Mucosa of stomach (tissue), 1 donor: ENCODE data around the gene HNF1B.

Experiments used
- H3K27me3 ChIP-seq: one replicate; pipeline ENCODE4 v1.7.0; 2013; ENCODE audit warnings: mild to moderate bottlenecking, low read length; ENCODE audit not compliant: control insufficient read depth, insufficient read depth
- H3K36me3 ChIP-seq: one replicate; pipeline ENCODE4 v1.7.0; 2013; ENCODE audit warnings: low read length; ENCODE audit not compliant: control insufficient read depth, insufficient read depth
- H3K4me1 ChIP-seq: one replicate; pipeline ENCODE4 v1.7.0; 2013; ENCODE audit warnings: mild to moderate bottlenecking, low read length; ENCODE audit not compliant: control insufficient read depth, insufficient read depth
- H3K4me3 ChIP-seq: one replicate; pipeline ENCODE4 v1.7.0; 2013; ENCODE audit warnings: low read length
- H3K9ac ChIP-seq: one replicate; pipeline ENCODE4 v1.7.0; 2013; ENCODE audit warnings: mild to moderate bottlenecking, low read length, moderate library complexity
- H3K9me3 ChIP-seq: one replicate; pipeline ENCODE4 v1.7.0; 2013; ENCODE audit warnings: mild to moderate bottlenecking, low read length, moderate library complexity; ENCODE audit not compliant: control insufficient read depth
- donor health status: Pancreatic carcinoma.

Gene HNF1B

GRCh38 chr17:37774504-37774903 lies 29.6 kb upstream of the HNF1B start:
- no peaks in the 10 kb centered on the region for H3K36me3 ChIP-seq

DNA sequence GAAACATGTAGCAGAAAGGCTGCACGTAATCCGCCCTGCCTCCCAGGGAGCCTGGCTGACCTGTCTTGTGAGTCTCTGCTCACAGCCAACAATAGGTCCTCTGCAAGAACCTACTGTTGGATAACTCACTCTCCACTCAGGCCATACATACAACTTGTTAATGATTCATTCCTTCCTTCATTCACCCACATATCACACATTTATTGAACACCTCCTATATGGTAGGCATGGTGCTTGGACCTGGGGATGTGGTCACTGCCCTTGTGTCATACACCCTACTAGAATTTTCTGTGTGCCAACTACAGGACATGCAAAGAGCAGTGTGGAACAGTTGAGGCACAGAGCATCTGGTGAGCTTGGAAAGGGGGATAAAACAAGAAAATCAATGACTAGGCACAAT lies 28.1 kb upstream of the HNF1B start:
- Histone ChIP-seq H3K9me3 (no peaks in the 10 kb centered on the region), H3K36me3 (no peaks in the 10 kb centered on the region), H3K27me3 (no peaks in the 10 kb centered on the region), H3K9ac (no peak overlapping the region), H3K4me1 (no peaks in the 10 kb centered on the region), H3K4me3 (no peak overlapping the region)

More at GRCh38 chr17:37774504-37774903, 29.6 kb upstream of the HNF1B start:
- Histone ChIP-seq H3K9me3 (no peaks in the 10 kb centered on the region), H3K4me3 (no peak overlapping the region), H3K27me3 (no peaks in the 10 kb centered on the region), H3K9ac (no peak overlapping the region), H3K4me1 (no peaks in the 10 kb centered on the region)

DNA sequence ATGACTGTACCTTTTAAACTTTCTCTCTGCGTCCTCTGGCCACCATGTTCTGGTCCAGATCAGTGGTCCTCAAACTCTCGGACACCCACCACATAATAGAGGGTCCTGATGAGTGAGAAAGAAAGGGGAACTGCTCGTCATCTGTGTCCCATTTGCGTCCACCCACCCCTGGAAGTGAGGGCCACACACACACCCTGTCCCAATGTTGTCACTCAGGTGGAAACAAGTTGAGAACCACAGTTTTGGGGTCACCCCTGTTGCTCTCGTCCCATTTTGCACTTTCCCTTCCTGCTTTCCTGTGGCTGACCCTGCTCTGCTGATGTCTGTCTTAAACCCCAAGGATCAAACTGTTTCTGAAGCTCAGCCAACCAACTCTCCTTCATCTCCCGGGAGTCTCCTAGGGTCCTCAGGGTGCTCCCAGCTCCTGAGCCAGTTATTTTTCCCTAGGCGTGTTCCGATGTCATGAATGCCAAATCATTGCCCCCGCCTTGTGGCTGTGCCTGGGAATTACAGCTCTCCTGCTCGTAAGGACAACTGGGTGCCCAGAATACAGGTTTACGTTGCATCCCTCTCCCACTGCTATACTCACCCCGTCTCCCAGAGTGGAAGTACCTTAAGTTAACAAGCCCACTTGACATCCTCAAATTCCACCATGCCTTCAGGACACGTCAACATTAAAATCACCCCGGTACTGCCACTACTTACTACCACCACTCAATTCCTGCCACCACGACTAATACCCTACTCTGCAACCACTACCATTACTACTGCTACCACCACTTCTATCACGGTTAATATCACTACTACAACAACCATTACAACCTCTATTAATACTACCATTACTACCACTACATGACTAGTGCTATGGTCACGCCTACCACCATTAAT lies 26.0 kb upstream of the HNF1B start:
- Histone ChIP-seq H3K4me1 (no peaks in the 10 kb centered on the region), H3K36me3 (no peaks in the 10 kb centered on the region), H3K9ac (no peak overlapping the region), H3K9me3 (no peaks in the 10 kb centered on the region), H3K4me3 (no peak overlapping the region), H3K27me3 (no peaks in the 10 kb centered on the region)

- Histone ChIP-seq H3K9me3 (no peaks in the 10 kb centered on the region), H3K4me3 (no peak overlapping the region), H3K9ac (no peak overlapping the region), H3K4me1 (peaks cover 8% of the 10 kb centered on the region), H3K27me3 (no peaks in the 10 kb centered on the region), H3K36me3 (no peaks in the 10 kb centered on the region)
Observed at GRCh38 chr17:37769050-37769449, 24.2 kb upstream of the HNF1B start.

- no peaks in the 10 kb centered on the region for H3K36me3 ChIP-seq
- H3K4me1 ChIP-seq: peaks cover 8% of the 10 kb centered on the region
- H3K9me3 ChIP-seq: no peaks in the 10 kb centered on the region
- H3K27me3 ChIP-seq: no peaks in the 10 kb centered on the region
- H3K9ac ChIP-seq: no peak overlapping the region
- no peak overlapping the region for H3K4me3 ChIP-seq
Observed at GRCh38 chr17:37768438-37768837, 23.6 kb upstream of the HNF1B start.

DNA sequence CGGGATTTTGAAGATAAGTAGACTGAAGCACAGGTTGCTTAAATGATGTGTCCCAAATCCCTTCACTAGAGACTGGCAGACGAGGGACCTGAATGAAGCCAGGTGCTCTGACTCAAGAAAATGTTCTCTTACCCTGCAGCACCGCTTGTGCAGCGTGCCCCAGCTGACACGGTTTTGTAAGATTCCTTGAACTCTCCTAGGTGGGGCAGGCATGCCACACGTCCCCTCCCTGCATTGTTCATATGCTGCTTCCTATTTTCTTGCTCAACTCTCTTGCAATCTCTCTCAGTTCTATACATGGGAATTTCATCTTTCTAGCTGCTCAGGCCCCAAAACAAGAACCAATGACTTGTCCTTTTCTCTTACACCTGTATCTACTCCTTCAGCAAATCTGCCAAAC lies 22.1 kb upstream of the HNF1B start:
- Histone ChIP-seq H3K27me3 (peaks cover 6% of the 10 kb centered on the region), H3K4me1 (peaks cover 8% of the 10 kb centered on the region), H3K36me3 (no peaks in the 10 kb centered on the region), H3K9ac (no peak overlapping the region), H3K9me3 (no peaks in the 10 kb centered on the region), H3K4me3 (no peak overlapping the region)

- peaks cover 8% of the 10 kb centered on the region for H3K4me1 ChIP-seq
- H3K9me3 ChIP-seq: no peaks in the 10 kb centered on the region
- H3K4me3 ChIP-seq: no peak overlapping the region
- H3K9ac ChIP-seq: no peak overlapping the region
- H3K36me3 ChIP-seq: no peaks in the 10 kb centered on the region
- H3K27me3 ChIP-seq: peaks cover 7% of the 10 kb centered on the region
Observed at GRCh38 chr17:37764383-37764782, 19.5 kb upstream of the HNF1B start.

DNA sequence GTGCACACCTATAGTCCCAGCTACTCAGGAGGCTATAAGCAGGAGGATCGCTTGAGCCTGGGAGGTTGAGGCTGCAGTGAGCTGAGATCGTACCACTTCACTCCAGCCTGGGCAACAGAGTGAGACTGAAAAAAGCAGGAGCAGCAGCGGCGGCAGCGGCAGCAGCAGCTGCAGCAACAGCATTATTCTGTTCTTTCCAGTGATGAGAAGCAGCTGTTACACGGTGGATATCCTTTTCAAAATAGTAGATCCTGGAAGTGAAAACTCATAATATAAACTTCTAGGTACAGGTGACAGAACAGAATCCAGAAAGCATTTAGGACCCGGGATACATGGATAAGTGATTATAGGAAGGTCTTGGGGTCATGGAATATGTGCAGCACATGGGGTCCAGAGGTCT lies 17.8 kb upstream of the HNF1B start:
- Histone ChIP-seq H3K27me3 (peaks cover 10% of the 10 kb centered on the region), H3K4me3 (no peak overlapping the region), H3K9me3 (no peaks in the 10 kb centered on the region), H3K4me1 (peaks cover 8% of the 10 kb centered on the region), H3K9ac (no peak overlapping the region), H3K36me3 (no peaks in the 10 kb centered on the region)

DNA sequence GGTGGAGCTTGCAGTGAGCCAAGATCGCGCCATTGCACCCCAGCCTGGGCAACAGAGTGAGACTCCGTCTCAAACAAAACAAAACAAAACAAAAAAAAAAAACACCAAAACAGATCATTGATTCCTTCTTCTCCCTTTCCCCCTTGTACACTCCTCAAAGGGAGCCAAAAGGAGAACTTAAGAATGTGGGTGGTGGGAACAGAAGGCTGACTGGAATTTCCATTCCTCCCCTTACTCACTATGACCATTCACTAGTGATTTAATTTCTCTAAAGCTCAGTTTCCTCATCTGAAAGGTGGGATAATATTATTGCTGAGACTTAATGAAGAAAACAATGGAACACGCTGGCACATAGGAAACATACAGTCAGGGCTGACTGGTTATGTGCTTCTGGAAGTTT lies 17.1 kb upstream of the HNF1B start:
- Histone ChIP-seq H3K9ac (no peak overlapping the region), H3K36me3 (no peaks in the 10 kb centered on the region), H3K27me3 (peaks cover 10% of the 10 kb centered on the region), H3K9me3 (no peaks in the 10 kb centered on the region), H3K4me3 (no peak overlapping the region), H3K4me1 (peaks cover 8% of the 10 kb centered on the region)

DNA sequence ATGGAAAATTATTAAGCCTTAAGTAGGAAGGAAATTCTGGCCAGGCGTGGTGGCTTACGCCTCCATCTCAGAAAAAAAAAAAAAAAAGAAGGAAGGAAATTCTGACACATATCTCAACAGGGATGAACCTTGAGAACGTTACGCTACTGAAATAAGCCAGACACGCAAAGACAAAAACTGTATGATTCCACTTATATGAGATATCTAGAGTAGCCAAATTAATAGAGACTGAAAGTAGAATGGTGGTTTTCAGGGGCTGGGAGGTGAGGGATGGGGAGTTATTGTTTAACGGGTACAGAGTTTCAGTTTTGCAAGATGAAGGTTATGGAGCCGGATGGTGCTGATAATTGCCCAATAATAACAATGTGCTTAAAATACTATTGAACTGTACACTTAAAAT lies 16.2 kb upstream of the HNF1B start:
- Histone ChIP-seq H3K4me1 (peaks cover 8% of the 10 kb centered on the region), H3K27me3 (peaks cover 10% of the 10 kb centered on the region), H3K9me3 (no peaks in the 10 kb centered on the region), H3K4me3 (no peak overlapping the region), H3K36me3 (no peaks in the 10 kb centered on the region), H3K9ac (no peak overlapping the region)

- Histone ChIP-seq H3K27me3 (peaks cover 10% of the 10 kb centered on the region), H3K4me3 (no peak overlapping the region), H3K9me3 (no peaks in the 10 kb centered on the region), H3K36me3 (no peaks in the 10 kb centered on the region), H3K4me1 (no peaks in the 10 kb centered on the region), H3K9ac (no peak overlapping the region)
Observed at GRCh38 chr17:37759014-37759637, 14.3 kb upstream of the HNF1B start.

- peaks cover 3% of the 10 kb centered on the region for H3K27me3 ChIP-seq
- no peaks in the 10 kb centered on the region for H3K9me3 ChIP-seq
- H3K4me3 ChIP-seq: no peak overlapping the region
- H3K36me3 ChIP-seq: no peaks in the 10 kb centered on the region
- H3K9ac ChIP-seq: no peak overlapping the region
- no peaks in the 10 kb centered on the region for H3K4me1 ChIP-seq
Observed at GRCh38 chr17:37756051-37756450, 11.2 kb upstream of the HNF1B start.
